CD14-positive monocyte (primary cell): Measurements from ENCODE around the gene CASK. TPM values are rescaled to one million over a fixed set of nuclear protein-coding genes. Genes with fewer than 3 reads are reported as not detected.

Source experiments
- DNase-seq, 3 donors: peaks; one replicate each; pipeline ENCODE4 v3.0.0-alpha.2; 2011 to 2022
- H2AFZ ChIP-seq: 2 replicates; pipeline ENCODE4 v1.6.0; 2012; ENCODE audit warnings: mild to moderate bottlenecking, low read depth, low read length, inconsistent platforms; ENCODE audit not compliant: insufficient read depth, poor library complexity, severe bottlenecking
- H3K27ac ChIP-seq, 2 donors: 1 replicate in 1 of 2; 2 replicates in 1 of 2; pipeline ENCODE4 v1.5.1; 2012 to 2013; ENCODE audit warnings: low read length in 2 of 2, control low read depth in 1 of 2, inconsistent platforms in 1 of 2, low read depth in 1 of 2, mild to moderate bottlenecking in 1 of 2
- H3K27me3 ChIP-seq, 2 donors: one replicate each; pipeline versions ENCODE4 v1.6.0 to v1.6.1; 2011 to 2013; ENCODE audit warnings: low read length in 2 of 2; ENCODE audit not compliant: control insufficient read depth in 2 of 2, insufficient read depth in 2 of 2
- H3K36me3 ChIP-seq, 2 donors: replicated peaks in 1 of 2; 1 replicate in 1 of 2; 2 replicates in 1 of 2; pipeline versions ENCODE4 v1.5.1 to v1.6.1; 2012 to 2013; ENCODE audit warnings: low read length in 2 of 2, control low read depth in 1 of 2, inconsistent platforms in 1 of 2, mild to moderate bottlenecking in 1 of 2; ENCODE audit not compliant: insufficient read depth in 2 of 2, control insufficient read depth in 1 of 2
- H3K4me1 ChIP-seq, 2 donors: 1 replicate in 1 of 2; 2 replicates in 1 of 2; pipeline versions ENCODE4 v1.5.1 to v1.6.1; 2012 to 2013; ENCODE audit warnings: low read length in 2 of 2, control low read depth in 1 of 2, inconsistent platforms in 1 of 2, mild to moderate bottlenecking in 1 of 2, moderate library complexity in 1 of 2; ENCODE audit not compliant: insufficient read depth in 2 of 2, control insufficient read depth in 1 of 2
- H3K4me2 ChIP-seq: replicated peaks from 2 replicates; pipeline ENCODE3; 2012; ENCODE audit warnings: low read length, moderate library complexity, mild to moderate bottlenecking; ENCODE audit not compliant: poor library complexity, severe bottlenecking; ENCODE audit errors: extremely low read depth
- H3K4me3 ChIP-seq, 3 experiments: fragments of 200-600 bp in 1 of 3; sonication (generic) in 1 of 3; replicated peaks in 1 of 3; 1 replicate in 2 of 3; 2 replicates in 1 of 3; pipeline ENCODE4 v1.5.1; 2011 to 2013; ENCODE audit warnings: low read length in 3 of 3, mild to moderate bottlenecking in 3 of 3, control low read depth in 2 of 3, low read depth in 2 of 3, inconsistent platforms in 1 of 3, moderate library complexity in 1 of 3
- H3K79me2 ChIP-seq: 2 replicates; pipeline ENCODE4 v1.6.0; 2012; ENCODE audit warnings: mild to moderate bottlenecking, control low read depth, inconsistent platforms, low read length, moderate library complexity; ENCODE audit not compliant: insufficient read depth
- H3K9ac ChIP-seq: 2 replicates; pipeline ENCODE4 v1.6.0; 2017; ENCODE audit warnings: low read length, mild to moderate bottlenecking; ENCODE audit not compliant: insufficient read depth, poor library complexity, severe bottlenecking
- H3K9me3 ChIP-seq, 2 donors: replicated peaks in 1 of 2; 1 replicate in 1 of 2; 2 replicates in 1 of 2; pipeline versions ENCODE4 v1.5.1 to v1.6.1; 2012 to 2013; ENCODE audit warnings: low read length in 2 of 2, control low read depth in 1 of 2; ENCODE audit not compliant: control insufficient read depth in 1 of 2, insufficient read depth in 1 of 2
- H4K20me1 ChIP-seq: 2 replicates; pipeline ENCODE4 v1.6.0; 2012; ENCODE audit warnings: mild to moderate bottlenecking, low read length, control low read depth, moderate library complexity; ENCODE audit not compliant: insufficient read depth
- H3K27ac Mint-ChIP-seq, 7 donors: one replicate each; pipeline ENCODE4 v1.8.0; 2020; ENCODE audit warnings: mild to moderate bottlenecking in 7 of 7, mixed read lengths in 7 of 7, moderate library complexity in 6 of 7, inconsistent platforms in 2 of 7
- H3K27me3 Mint-ChIP-seq, 3 donors: one replicate each; pipeline ENCODE4 v1.8.0; 2021 to 2022; ENCODE audit warnings: low read depth in 3 of 3, mild to moderate bottlenecking in 3 of 3, mixed read lengths in 3 of 3, moderate library complexity in 3 of 3, inconsistent platforms in 1 of 3
- H3K36me3 Mint-ChIP-seq, 2 donors: one replicate each; pipeline ENCODE4 v1.8.0; 2020; ENCODE audit warnings: mixed read lengths in 2 of 2, inconsistent platforms in 1 of 2, mild to moderate bottlenecking in 1 of 2
- H3K4me1 Mint-ChIP-seq: one replicate; pipeline ENCODE4 v1.8.0; 2020; ENCODE audit warnings: mild to moderate bottlenecking, mixed read lengths
- H3K4me3 Mint-ChIP-seq, 2 donors: one replicate each; pipeline ENCODE4 v1.8.0; 2020; ENCODE audit warnings: mild to moderate bottlenecking in 2 of 2, mixed read lengths in 2 of 2, moderate library complexity in 1 of 2
- H3K9me3 Mint-ChIP-seq, 7 donors: one replicate each; pipeline ENCODE4 v1.8.0; 2020 to 2022; ENCODE audit warnings: mixed read lengths in 7 of 7, mild to moderate bottlenecking in 6 of 7, moderate library complexity in 6 of 7, inconsistent platforms in 2 of 7
- WGBS: methylation state at CpG from one replicate; pipeline ENCODE4 v1.1.5; 2013; ENCODE audit warnings: missing lambda C conversion rate; ENCODE audit not compliant: insufficient coverage; 5-methylcytosine and 5-hydroxymethylcytosine counted together
- intact Hi-C, 2 donors: fragments of 100-400 bp; cut with micrococcal nuclease; formaldehyde crosslinking; loops; one replicate each; pipeline versions ENCODE4 v1.15.0 to v1.15.1; 2023
- polyA plus RNA-seq, 3 donors: library from polyadenylated mRNA; depleted of rRNA in 1 of 3; unstranded in 2 of 3; stranded (reverse) in 1 of 3; fragments of 300-500 nt in 2 of 3; fragments of >200 nt in 1 of 3; fragmentation: Illumina TruSeq in 2 of 3; gene quantifications; 1 replicate in 2 of 3; 2 replicates in 1 of 3; pipeline ENCODE4 v1.2.3, GENCODE V29; 2012 to 2021
- TF ChIP-seq, protein P1 (sequence below): fragments of 200-600 bp; IDR thresholded peaks from one replicate; pipeline ENCODE4 v1.8.0; 2022; ENCODE audit warnings: antibody characterized with exemption, mild to moderate bottlenecking

CASK gene
- polyA plus RNA-seq, 3 donors, result 0.48 to 7.4 (median 2.5) TPM

GRCh38 chrX:41919870-41920269, 3.5 kb downstream of the CASK start:
- TF ChIP-seq, protein P1, sequence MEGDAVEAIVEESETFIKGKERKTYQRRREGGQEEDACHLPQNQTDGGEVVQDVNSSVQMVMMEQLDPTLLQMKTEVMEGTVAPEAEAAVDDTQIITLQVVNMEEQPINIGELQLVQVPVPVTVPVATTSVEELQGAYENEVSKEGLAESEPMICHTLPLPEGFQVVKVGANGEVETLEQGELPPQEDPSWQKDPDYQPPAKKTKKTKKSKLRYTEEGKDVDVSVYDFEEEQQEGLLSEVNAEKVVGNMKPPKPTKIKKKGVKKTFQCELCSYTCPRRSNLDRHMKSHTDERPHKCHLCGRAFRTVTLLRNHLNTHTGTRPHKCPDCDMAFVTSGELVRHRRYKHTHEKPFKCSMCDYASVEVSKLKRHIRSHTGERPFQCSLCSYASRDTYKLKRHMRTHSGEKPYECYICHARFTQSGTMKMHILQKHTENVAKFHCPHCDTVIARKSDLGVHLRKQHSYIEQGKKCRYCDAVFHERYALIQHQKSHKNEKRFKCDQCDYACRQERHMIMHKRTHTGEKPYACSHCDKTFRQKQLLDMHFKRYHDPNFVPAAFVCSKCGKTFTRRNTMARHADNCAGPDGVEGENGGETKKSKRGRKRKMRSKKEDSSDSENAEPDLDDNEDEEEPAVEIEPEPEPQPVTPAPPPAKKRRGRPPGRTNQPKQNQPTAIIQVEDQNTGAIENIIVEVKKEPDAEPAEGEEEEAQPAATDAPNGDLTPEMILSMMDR, result no peak
- Histone ChIP-seq H3K4me2 (no peak overlapping the region), H3K9ac (no peak overlapping the region), H2AFZ (no peak overlapping the region), H3K27me3 (peaks cover under 1 to 5% of the 10 kb centered on the region in 2 donors), H3K27ac (no peak overlapping the region), H3K9me3 (no peaks in the 10 kb centered on the region), H3K36me3 (no peaks in the 10 kb centered on the region), H4K20me1 (no peaks in the 10 kb centered on the region), H3K79me2 (peaks cover 32% of the 10 kb centered on the region), H3K4me1 (peaks cover 8 to 19% of the 10 kb centered on the region in 2 donors), H3K4me3 (no peak overlapping the region)
- Mint-ChIP-seq H3K4me3 (no peak overlapping the region), H3K4me1 (peaks cover 20% of the 10 kb centered on the region), H3K9me3 (peaks cover 0 to 9% (median 0%) of the 10 kb centered on the region in 7 donors), H3K27me3 (peaks cover 0 to 5% (median 3%) of the 10 kb centered on the region in 3 donors), H3K27ac (no peak overlapping the region), H3K36me3 (peaks cover 0 to 4% of the 10 kb centered on the region in 2 donors)
- intact Hi-C loops, result no loop called here
- no peak for DNase-seq
- no CpG with 5 or more reads among the region's 2 CpGs for WGBS

GRCh38 chrX:41917517-41917916, 5.8 kb downstream of the CASK start:
- Histone ChIP-seq H3K27ac (no peak overlapping the region), H3K4me1 (peaks cover 3 to 11% of the 10 kb centered on the region in 2 donors), H3K9ac (no peak overlapping the region), H3K36me3 (no peaks in the 10 kb centered on the region), H4K20me1 (no peaks in the 10 kb centered on the region), H3K4me3 (no peak overlapping the region), H2AFZ (no peak overlapping the region), H3K4me2 (no peak overlapping the region), H3K27me3 (no peaks in the 10 kb centered on the region), H3K9me3 (no peaks in the 10 kb centered on the region), H3K79me2 (peaks cover 34% of the 10 kb centered on the region)
- TF ChIP-seq, protein P1, result no peak
- Mint-ChIP-seq H3K36me3 (peaks cover 0 to 4% of the 10 kb centered on the region in 2 donors), H3K4me1 (peaks cover 17% of the 10 kb centered on the region), H3K4me3 (no peak overlapping the region), H3K27me3 (no peaks in the 10 kb centered on the region), H3K9me3 (peaks cover 0 to 6% (median 0%) of the 10 kb centered on the region in 7 donors), H3K27ac (no peak overlapping the region)
- no peak for DNase-seq
- intact Hi-C loops, result no loop called here
- no CpG with 5 or more reads among the region's 5 CpGs for WGBS
